GM04503 (cell line): ENCODE data around the gene CFAP53.

Source experiments
- DNase-seq: peaks from one replicate; pipeline ENCODE4 v3.0.0-alpha.2; 2012; ENCODE audit warnings: low read depth

CFAP53 gene

GRCh38 chr18:50287441-50288347 is 21.4 kb upstream of the CFAP53 start, which contains the start of gene CXXC1:
CXXC1 (minus strand) TSS chr18:50287692; CDS start chr18:50287589, 103 bp downstream.
- peak; percentile 93 for DNase-seq

- no peak for DNase-seq
Measured at GRCh38 chr18:50287028-50287440, 20.7 kb upstream of the CFAP53 start.

- DNase-seq, result no peak
Measured at GRCh38 chr18:50286391-50287027, 20.2 kb upstream of the CFAP53 start.

- DNase-seq, result no peak
Measured at GRCh38 chr18:50285631-50286321, 19.5 kb upstream of the CFAP53 start.

GRCh38 chr18:50285071-50285470 is 18.8 kb upstream of the CFAP53 start:
- no peak for DNase-seq

- DNase-seq, result no peak
Measured at GRCh38 chr18:50284255-50284885, 18.1 kb upstream of the CFAP53 start.

- no peak for DNase-seq
Measured at GRCh38 chr18:50283469-50284209, 17.3 kb upstream of the CFAP53 start.

- DNase-seq, result no peak
Measured at GRCh38 chr18:50282521-50283335, 16.4 kb upstream of the CFAP53 start.

- DNase-seq, result no peak
Measured at GRCh38 chr18:50281972-50282520, 15.8 kb upstream of the CFAP53 start.

- peak; percentile 91 for DNase-seq
Measured at GRCh38 chr18:50281295-50281971, 15.1 kb upstream of the CFAP53 start, which contains the start of gene MBD1. MBD1 (minus strand) TSS chr18:50281523; CDS start chr18:50279992, 1,531 bp downstream.

- DNase-seq, result no peak
Measured at GRCh38 chr18:50280707-50281294, 14.5 kb upstream of the CFAP53 start.

GRCh38 chr18:50279752-50280151 is 13.5 kb upstream of the CFAP53 start:
- DNase-seq, result no peak

- no peak for DNase-seq
Measured at GRCh38 chr18:50277942-50278341, 11.6 kb upstream of the CFAP53 start.

- DNase-seq, result no peak
Measured at GRCh38 chr18:50276452-50276851, 10.2 kb upstream of the CFAP53 start.

- DNase-seq, result no peak
Measured at GRCh38 chr18:50275503-50276036, 9.3 kb upstream of the CFAP53 start.

- no peak for DNase-seq
Measured at GRCh38 chr18:50274941-50275340, 8.6 kb upstream of the CFAP53 start.

- DNase-seq, result no peak
Measured at GRCh38 chr18:50274044-50274442, 7.7 kb upstream of the CFAP53 start.

GRCh38 chr18:50273203-50274043 is 7.1 kb upstream of the CFAP53 start:
- no peak for DNase-seq
